Upper lobe of left lung (tissue), 4 donors: ENCODE data around the gene KPNA3.

Experiments
- POLR2A ChIP-seq, 4 donors: fragments of 450-650 bp; IDR thresholded peaks; one replicate each; pipeline ENCODE4 v1.5.1; 2016 to 2017; ENCODE audit warnings: antibody characterized with exemption in 4 of 4, mild to moderate bottlenecking in 2 of 4
- POLR2AphosphoS5 ChIP-seq, 2 donors: sonication (generic); formaldehyde crosslinking; IDR thresholded peaks; one replicate each; pipeline ENCODE4 v1.5.1; 2017; ENCODE audit warnings: antibody characterized with exemption in 2 of 2
- TF ChIP-seq, protein P1 (sequence below), 6 experiments: fragments of 450-650 bp in 4 of 6; fragments of 200-600 bp in 2 of 6; sonication (generic) in 2 of 6; IDR thresholded peaks; one replicate each; pipeline ENCODE4 v1.5.1; 2016 to 2019; ENCODE audit warnings: antibody characterized with exemption in 6 of 6

- TF ChIP-seq, protein P1, sequence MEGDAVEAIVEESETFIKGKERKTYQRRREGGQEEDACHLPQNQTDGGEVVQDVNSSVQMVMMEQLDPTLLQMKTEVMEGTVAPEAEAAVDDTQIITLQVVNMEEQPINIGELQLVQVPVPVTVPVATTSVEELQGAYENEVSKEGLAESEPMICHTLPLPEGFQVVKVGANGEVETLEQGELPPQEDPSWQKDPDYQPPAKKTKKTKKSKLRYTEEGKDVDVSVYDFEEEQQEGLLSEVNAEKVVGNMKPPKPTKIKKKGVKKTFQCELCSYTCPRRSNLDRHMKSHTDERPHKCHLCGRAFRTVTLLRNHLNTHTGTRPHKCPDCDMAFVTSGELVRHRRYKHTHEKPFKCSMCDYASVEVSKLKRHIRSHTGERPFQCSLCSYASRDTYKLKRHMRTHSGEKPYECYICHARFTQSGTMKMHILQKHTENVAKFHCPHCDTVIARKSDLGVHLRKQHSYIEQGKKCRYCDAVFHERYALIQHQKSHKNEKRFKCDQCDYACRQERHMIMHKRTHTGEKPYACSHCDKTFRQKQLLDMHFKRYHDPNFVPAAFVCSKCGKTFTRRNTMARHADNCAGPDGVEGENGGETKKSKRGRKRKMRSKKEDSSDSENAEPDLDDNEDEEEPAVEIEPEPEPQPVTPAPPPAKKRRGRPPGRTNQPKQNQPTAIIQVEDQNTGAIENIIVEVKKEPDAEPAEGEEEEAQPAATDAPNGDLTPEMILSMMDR (IDR thresholded peaks at IDR 0.05): peak in 4 of 6 experiments; percentile 9 to 38 (median 23)
- TF ChIP-seq POLR2A (IDR thresholded peaks at IDR 0.05) (peak in 3 of 4 donors; percentile 65 to 87 (median 85)), POLR2AphosphoS5 (IDR thresholded peaks at IDR 0.05) (peak in 1 of 2 donors; percentile 75)
These were observed at the start of gene KPNA3 for GRCh38 chr13:49792550-49793324.
